HG03159 (cell line): ENCODE measurements around the gene ZRANB3.

Source experiments
- ATAC-seq: cut with Tn5 transposase; IDR thresholded peaks from one replicate; pipeline ENCODE4 v1.9.1; 2021; ENCODE audit warnings: mild to moderate bottlenecking, moderate library complexity; ENCODE audit not compliant: unreplicated experiment

Gene ZRANB3

GRCh38 chr2:135255208-135255607 is 275.8 kb downstream of the ZRANB3 start:
- no peak for ATAC-seq

GRCh38 chr2:135252805-135253458 is 278.1 kb downstream of the ZRANB3 start:
- ATAC-seq, result no peak

- no peak for ATAC-seq
Observed at GRCh38 chr2:135248611-135249010, 282.4 kb downstream of the ZRANB3 start.

- no peak for ATAC-seq
Observed at GRCh38 chr2:135246711-135247270, 284.2 kb downstream of the ZRANB3 start.

- ATAC-seq, result no peak
Observed at GRCh38 chr2:135245071-135245470, 285.9 kb downstream of the ZRANB3 start.

GRCh38 chr2:135238651-135239050 is 292.4 kb downstream of the ZRANB3 start:
- ATAC-seq, result no peak

GRCh38 chr2:135230150-135230549 is 300.9 kb downstream of the ZRANB3 start:
- ATAC-seq, result no peak

GRCh38 chr2:135227386-135227785 is 303.6 kb downstream of the ZRANB3 start:
- ATAC-seq, result no peak

- no peak for ATAC-seq
Observed at GRCh38 chr2:135226961-135227360, 304.1 kb downstream of the ZRANB3 start.

- no peak for ATAC-seq
Observed at GRCh38 chr2:135225781-135226180, 305.2 kb downstream of the ZRANB3 start.

GRCh38 chr2:135219226-135219625 is 311.8 kb downstream of the ZRANB3 start:
- ATAC-seq, result no peak

- no peak for ATAC-seq
Observed at GRCh38 chr2:135218426-135218825, 312.6 kb downstream of the ZRANB3 start.

- ATAC-seq, result no peak
Observed at GRCh38 chr2:135212757-135213156, 318.3 kb downstream of the ZRANB3 start.

- no peak for ATAC-seq
Observed at GRCh38 chr2:135208016-135208415, 323.0 kb downstream of the ZRANB3 start.

- no peak for ATAC-seq
Observed at GRCh38 chr2:135203944-135204343, 327.1 kb downstream of the ZRANB3 start.

- no peak for ATAC-seq
Observed at GRCh38 chr2:135202751-135203150, 328.3 kb downstream of the ZRANB3 start.

GRCh38 chr2:135198481-135198880 is 332.5 kb downstream of the ZRANB3 start:
- ATAC-seq, result no peak

GRCh38 chr2:135190799-135191198 is 340.2 kb downstream of the ZRANB3 start:
- ATAC-seq, result no peak

GRCh38 chr2:135189148-135189547 is 341.9 kb downstream of the ZRANB3 start:
- no peak for ATAC-seq

GRCh38 chr2:135187270-135187669 is 343.7 kb downstream of the ZRANB3 start:
- no peak for ATAC-seq

- no peak for ATAC-seq
Observed at GRCh38 chr2:135186054-135186453, 345.0 kb downstream of the ZRANB3 start.

GRCh38 chr2:135183822-135184221 is 347.2 kb downstream of the ZRANB3 start:
- no peak for ATAC-seq

GRCh38 chr2:135182601-135183000 is 348.4 kb downstream of the ZRANB3 start:
- ATAC-seq, result no peak
